ENCODE measurements around the gene SLC41A2.
"Not testable (repeated sequence)": the region's sequence is repeated elsewhere in the genome, so short reads cannot be mapped to it uniquely, and the experiment has no call there.

Gene SLC41A2

GRCh38 chr12:104955703-104956102, 2.4 kb downstream of the SLC41A2 start:
- no peak overlapping the region for H3K18ac ChIP-seq (ENCODE audit: low read length)
- H3K79me2 ChIP-seq (ENCODE audit: control insufficient read depth, insufficient read depth, low read length) = no peaks in the 10 kb centered on the region
- no CpG with 5 or more reads among the region's 2 CpGs for WGBS (ENCODE audit: extremely low coverage, insufficient coverage, low lambda C conversion rate)
- H3K79me1 ChIP-seq (ENCODE audit: low read length) = no peaks in the 10 kb centered on the region
- H3K27me3 ChIP-seq (ENCODE audit: insufficient read depth, low read length, poor library complexity) = peaks cover 5% of the 10 kb centered on the region
- H2BK5ac ChIP-seq (ENCODE audit: low read length) = no peak overlapping the region
- no peak overlapping the region for H3K4me2 ChIP-seq (ENCODE audit: low read length)
- no peaks in the 10 kb centered on the region for H3K36me3 ChIP-seq (ENCODE audit: control insufficient read depth, insufficient read depth, low read length)
- no peak overlapping the region for H4K8ac ChIP-seq (ENCODE audit: low read depth, low read length)
- H3K23ac ChIP-seq (ENCODE audit: low read length) = no peak overlapping the region
- DNase-seq = no peak
- no peak overlapping the region for H3K27ac ChIP-seq (ENCODE audit: low read depth, low read length)
- no peak overlapping the region for H4K5ac ChIP-seq (ENCODE audit: low read length)
- H3K9ac ChIP-seq (ENCODE audit: low read length) = no peak overlapping the region
- no peaks in the 10 kb centered on the region for H3K4me1 ChIP-seq (ENCODE audit: control insufficient read depth, low read depth, low read length)
- H3K4ac ChIP-seq (ENCODE audit: low read depth, low read length) = no peak overlapping the region
- no peak overlapping the region for H2BK120ac ChIP-seq (ENCODE audit: low read depth, low read length)
- H3K4me3 ChIP-seq (ENCODE audit: low read length) = no peak overlapping the region
- H2AK5ac ChIP-seq (ENCODE audit: low read length) = no peak overlapping the region
- no peak overlapping the region for H3K56ac ChIP-seq (ENCODE audit: low read length)
- H2BK15ac ChIP-seq (replicated peaks; ENCODE audit: low read depth) = no peak overlapping the region

DNA sequence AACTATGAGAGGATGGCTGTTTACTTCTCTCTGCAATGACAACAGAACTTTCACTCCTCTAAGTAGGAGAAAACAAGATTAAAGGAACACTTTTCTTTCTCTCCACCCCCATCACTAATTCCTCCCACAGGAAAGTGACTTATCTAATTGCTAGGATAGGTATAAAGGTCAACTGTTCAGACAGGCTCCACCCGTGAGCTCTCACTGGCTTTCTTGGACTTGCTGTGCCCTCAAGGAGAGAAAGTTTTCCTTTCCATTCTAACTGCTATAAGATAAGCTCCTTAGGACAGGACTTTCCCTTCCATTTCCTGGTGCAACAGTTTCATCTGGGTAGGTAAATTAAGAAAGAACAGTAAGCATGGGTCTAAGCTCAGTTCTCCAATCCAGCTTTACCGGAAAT, 4.8 kb downstream of the SLC41A2 start:
- H2BK5ac ChIP-seq (ENCODE audit: low read length) = no peak overlapping the region
- H3K4me3 ChIP-seq (ENCODE audit: low read length) = no peak overlapping the region
- no peak overlapping the region for H3K4ac ChIP-seq (ENCODE audit: low read depth, low read length)
- no peak overlapping the region for H3K18ac ChIP-seq (ENCODE audit: low read length)
- no peak overlapping the region for H2BK120ac ChIP-seq (ENCODE audit: low read depth, low read length)
- no peaks in the 10 kb centered on the region for H3K4me1 ChIP-seq (ENCODE audit: control insufficient read depth, low read depth, low read length)
- H3K27me3 ChIP-seq (ENCODE audit: insufficient read depth, low read length, poor library complexity) = peaks cover 5% of the 10 kb centered on the region
- no peak overlapping the region for H3K56ac ChIP-seq (ENCODE audit: low read length)
- no peak overlapping the region for H3K27ac ChIP-seq (ENCODE audit: low read depth, low read length)
- H4K5ac ChIP-seq (ENCODE audit: low read length) = no peak overlapping the region
- no peaks in the 10 kb centered on the region for H3K79me1 ChIP-seq (ENCODE audit: low read length)
- H2AK5ac ChIP-seq (ENCODE audit: low read length) = no peak overlapping the region
- no peaks in the 10 kb centered on the region for H3K79me2 ChIP-seq (ENCODE audit: control insufficient read depth, insufficient read depth, low read length)
- H3K9ac ChIP-seq (ENCODE audit: low read length) = no peak overlapping the region
- peak; percentile 14 for DNase-seq
- H3K36me3 ChIP-seq (ENCODE audit: control insufficient read depth, insufficient read depth, low read length) = no peaks in the 10 kb centered on the region
- no peak overlapping the region for H3K4me2 ChIP-seq (ENCODE audit: low read length)
- H4K8ac ChIP-seq (ENCODE audit: low read depth, low read length) = no peak overlapping the region
- no peak overlapping the region for H2BK15ac ChIP-seq (replicated peaks; ENCODE audit: low read depth)
- no peak overlapping the region for H3K23ac ChIP-seq (ENCODE audit: low read length)
- no CpG with 5 or more reads among the region's 2 CpGs for WGBS (ENCODE audit: extremely low coverage, insufficient coverage, low lambda C conversion rate)

DNA sequence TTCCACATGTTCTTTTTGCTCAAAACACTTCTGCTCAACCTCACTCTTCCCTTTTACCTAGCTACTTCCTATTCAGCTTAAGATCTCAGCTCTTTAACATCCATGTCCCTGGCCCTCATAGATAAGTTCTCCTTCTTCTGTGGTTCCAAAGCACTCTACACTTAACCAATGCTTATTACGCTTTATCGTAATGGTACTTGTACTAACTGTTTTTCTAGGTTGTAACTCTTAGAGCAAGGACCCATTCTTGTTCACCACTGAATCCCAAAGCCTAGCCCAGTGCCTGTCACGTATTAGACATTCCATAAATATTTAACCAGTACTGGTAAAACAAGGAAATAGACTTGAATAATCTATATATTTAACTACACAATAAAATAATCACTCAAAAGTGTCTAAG, 5.3 kb downstream of the SLC41A2 start:
- no peak for DNase-seq
- H3K4me3 ChIP-seq (ENCODE audit: low read length) = no peak overlapping the region
- no peak overlapping the region for H3K4ac ChIP-seq (ENCODE audit: low read depth, low read length)
- H3K27ac ChIP-seq (ENCODE audit: low read depth, low read length) = no peak overlapping the region
- H4K8ac ChIP-seq (ENCODE audit: low read depth, low read length) = no peak overlapping the region
- no peak overlapping the region for H2BK15ac ChIP-seq (replicated peaks; ENCODE audit: low read depth)
- no peak overlapping the region for H4K5ac ChIP-seq (ENCODE audit: low read length)
- H3K18ac ChIP-seq (ENCODE audit: low read length) = no peak overlapping the region
- H3K56ac ChIP-seq (ENCODE audit: low read length) = no peak overlapping the region
- H2AK5ac ChIP-seq (ENCODE audit: low read length) = no peak overlapping the region
- peaks cover 5% of the 10 kb centered on the region for H3K27me3 ChIP-seq (ENCODE audit: insufficient read depth, low read length, poor library complexity)
- no peak overlapping the region for H3K9ac ChIP-seq (ENCODE audit: low read length)
- H3K36me3 ChIP-seq (ENCODE audit: control insufficient read depth, insufficient read depth, low read length) = no peaks in the 10 kb centered on the region
- no peaks in the 10 kb centered on the region for H3K79me2 ChIP-seq (ENCODE audit: control insufficient read depth, insufficient read depth, low read length)
- no peak overlapping the region for H3K4me2 ChIP-seq (ENCODE audit: low read length)
- H3K23ac ChIP-seq (ENCODE audit: low read length) = no peak overlapping the region
- H2BK5ac ChIP-seq (ENCODE audit: low read length) = no peak overlapping the region
- no peaks in the 10 kb centered on the region for H3K4me1 ChIP-seq (ENCODE audit: control insufficient read depth, low read depth, low read length)
- H2BK120ac ChIP-seq (ENCODE audit: low read depth, low read length) = no peak overlapping the region
- no CpG with 5 or more reads among the region's 3 CpGs for WGBS (ENCODE audit: extremely low coverage, insufficient coverage, low lambda C conversion rate)
- H3K79me1 ChIP-seq (ENCODE audit: low read length) = no peaks in the 10 kb centered on the region

- Histone ChIP-seq H2AK5ac (ENCODE audit: low read length) (no peak overlapping the region), H3K18ac (ENCODE audit: low read length) (no peak overlapping the region), H2BK120ac (ENCODE audit: low read depth, low read length) (no peak overlapping the region), H2BK5ac (ENCODE audit: low read length) (no peak overlapping the region), H3K27me3 (ENCODE audit: insufficient read depth, low read length, poor library complexity) (peaks cover 3% of the 10 kb centered on the region), H3K4me3 (ENCODE audit: low read length) (no peak overlapping the region), H3K56ac (ENCODE audit: low read length) (no peak overlapping the region), H3K27ac (ENCODE audit: low read depth, low read length) (no peak overlapping the region), H3K4me1 (ENCODE audit: control insufficient read depth, low read depth, low read length) (no peaks in the 10 kb centered on the region), H3K23ac (ENCODE audit: low read length) (no peak overlapping the region), H2BK15ac (replicated peaks; ENCODE audit: low read depth) (no peak overlapping the region), H3K4ac (ENCODE audit: low read depth, low read length) (no peak overlapping the region), H3K36me3 (ENCODE audit: control insufficient read depth, insufficient read depth, low read length) (no peaks in the 10 kb centered on the region), H3K4me2 (ENCODE audit: low read length) (no peak overlapping the region), H3K79me1 (ENCODE audit: low read length) (no peaks in the 10 kb centered on the region), H4K5ac (ENCODE audit: low read length) (no peak overlapping the region), H3K9ac (ENCODE audit: low read length) (no peak overlapping the region), H4K8ac (ENCODE audit: low read depth, low read length) (no peak overlapping the region), H3K79me2 (ENCODE audit: control insufficient read depth, insufficient read depth, low read length) (no peaks in the 10 kb centered on the region)
- no CpG with 5 or more reads among the region's 5 CpGs for WGBS (ENCODE audit: extremely low coverage, insufficient coverage, low lambda C conversion rate)
- DNase-seq = no peak
Measured at GRCh38 chr12:104951759-104952509, 6.2 kb downstream of the SLC41A2 start.

DNA sequence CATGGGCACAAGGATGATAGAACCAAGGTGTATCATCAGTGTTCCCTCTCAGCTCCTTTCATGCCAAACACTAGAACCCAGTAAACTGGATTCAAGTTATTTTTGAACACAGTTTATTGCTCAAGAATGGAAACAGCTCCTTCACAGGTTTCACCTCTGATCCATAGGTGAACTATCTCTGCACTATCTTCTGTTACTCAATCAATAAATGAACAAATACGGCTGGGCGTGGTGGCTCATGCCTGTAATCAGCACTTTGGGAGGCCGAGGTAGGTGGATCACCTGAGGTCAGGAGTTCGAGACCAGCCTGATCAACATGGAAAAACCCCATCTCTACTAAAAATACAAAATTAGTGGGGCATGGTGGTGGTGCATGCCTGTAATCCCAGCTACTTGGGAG, 9.4 kb downstream of the SLC41A2 start:
- not testable (repeated sequence) for H4K5ac ChIP-seq (ENCODE audit: low read length); H3K79me2 ChIP-seq (ENCODE audit: control insufficient read depth, insufficient read depth, low read length); H3K4me1 ChIP-seq (ENCODE audit: control insufficient read depth, low read depth, low read length); H4K8ac ChIP-seq (ENCODE audit: low read depth, low read length); DNase-seq; H3K56ac ChIP-seq (ENCODE audit: low read length); H3K27me3 ChIP-seq (ENCODE audit: insufficient read depth, low read length, poor library complexity); H2BK120ac ChIP-seq (ENCODE audit: low read depth, low read length); H3K4me3 ChIP-seq (ENCODE audit: low read length); H3K9ac ChIP-seq (ENCODE audit: low read length); H3K18ac ChIP-seq (ENCODE audit: low read length); H3K4ac ChIP-seq (ENCODE audit: low read depth, low read length); H2AK5ac ChIP-seq (ENCODE audit: low read length); H2BK15ac ChIP-seq (replicated peaks; ENCODE audit: low read depth); H2BK5ac ChIP-seq (ENCODE audit: low read length); H3K36me3 ChIP-seq (ENCODE audit: control insufficient read depth, insufficient read depth, low read length); H3K79me1 ChIP-seq (ENCODE audit: low read length); H3K4me2 ChIP-seq (ENCODE audit: low read length); H3K23ac ChIP-seq (ENCODE audit: low read length); H3K27ac ChIP-seq (ENCODE audit: low read depth, low read length)
- no CpG with 5 or more reads among the region's 4 CpGs for WGBS (ENCODE audit: extremely low coverage, insufficient coverage, low lambda C conversion rate)

DNA sequence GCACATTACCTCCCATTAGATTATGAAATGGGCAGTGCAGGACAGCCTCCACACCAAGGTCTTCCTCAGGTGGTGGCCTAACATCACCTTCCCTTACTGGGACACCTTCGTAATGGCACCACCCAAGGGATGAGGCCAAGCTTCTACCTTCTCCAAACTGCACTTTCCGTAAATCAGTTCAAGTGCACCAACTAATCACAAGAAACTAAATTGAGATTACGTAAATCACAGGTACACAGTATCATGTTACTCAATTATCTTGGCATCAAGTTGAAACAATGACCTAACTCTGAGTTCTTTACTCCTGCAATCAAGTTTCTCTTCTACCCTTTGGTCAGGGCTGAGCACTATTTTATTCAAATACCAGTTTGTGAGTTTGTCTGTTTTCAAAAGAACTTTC, 13.8 kb downstream of the SLC41A2 start:
- no peak overlapping the region for H3K4me3 ChIP-seq (ENCODE audit: low read length)
- no peak overlapping the region for H3K56ac ChIP-seq (ENCODE audit: low read length)
- no peak overlapping the region for H2BK15ac ChIP-seq (replicated peaks; ENCODE audit: low read depth)
- no peaks in the 10 kb centered on the region for H3K36me3 ChIP-seq (ENCODE audit: control insufficient read depth, insufficient read depth, low read length)
- H2BK5ac ChIP-seq (ENCODE audit: low read length) = no peak overlapping the region
- H3K4ac ChIP-seq (ENCODE audit: low read depth, low read length) = no peak overlapping the region
- H2AK5ac ChIP-seq (ENCODE audit: low read length) = no peak overlapping the region
- WGBS (ENCODE audit: extremely low coverage, insufficient coverage, low lambda C conversion rate) = no CpG with 5 or more reads among the region's 3 CpGs
- no peaks in the 10 kb centered on the region for H3K4me1 ChIP-seq (ENCODE audit: control insufficient read depth, low read depth, low read length)
- no peak overlapping the region for H3K27ac ChIP-seq (ENCODE audit: low read depth, low read length)
- no peak overlapping the region for H2BK120ac ChIP-seq (ENCODE audit: low read depth, low read length)
- no peaks in the 10 kb centered on the region for H3K79me2 ChIP-seq (ENCODE audit: control insufficient read depth, insufficient read depth, low read length)
- no peak overlapping the region for H3K23ac ChIP-seq (ENCODE audit: low read length)
- no peak overlapping the region for H4K8ac ChIP-seq (ENCODE audit: low read depth, low read length)
- no peaks in the 10 kb centered on the region for H3K79me1 ChIP-seq (ENCODE audit: low read length)
- H3K4me2 ChIP-seq (ENCODE audit: low read length) = no peak overlapping the region
- DNase-seq = no peak
- no peak overlapping the region for H3K9ac ChIP-seq (ENCODE audit: low read length)
- H3K27me3 ChIP-seq (ENCODE audit: insufficient read depth, low read length, poor library complexity) = no peaks in the 10 kb centered on the region
- H4K5ac ChIP-seq (ENCODE audit: low read length) = no peak overlapping the region
- no peak overlapping the region for H3K18ac ChIP-seq (ENCODE audit: low read length)

All from mesendoderm (in vitro differentiated cells).